ENCODE data around the gene CCM2L. TPM values are rescaled to one million over a fixed set of nuclear protein-coding genes. Genes with fewer than 3 reads are reported as not detected.
A peak's percentile ranks its signal among the peaks of the same experiment; 100 is the strongest.

Gene CCM2L
- total RNA-seq, 1 donor from 2014 or later = not detected

DNA sequence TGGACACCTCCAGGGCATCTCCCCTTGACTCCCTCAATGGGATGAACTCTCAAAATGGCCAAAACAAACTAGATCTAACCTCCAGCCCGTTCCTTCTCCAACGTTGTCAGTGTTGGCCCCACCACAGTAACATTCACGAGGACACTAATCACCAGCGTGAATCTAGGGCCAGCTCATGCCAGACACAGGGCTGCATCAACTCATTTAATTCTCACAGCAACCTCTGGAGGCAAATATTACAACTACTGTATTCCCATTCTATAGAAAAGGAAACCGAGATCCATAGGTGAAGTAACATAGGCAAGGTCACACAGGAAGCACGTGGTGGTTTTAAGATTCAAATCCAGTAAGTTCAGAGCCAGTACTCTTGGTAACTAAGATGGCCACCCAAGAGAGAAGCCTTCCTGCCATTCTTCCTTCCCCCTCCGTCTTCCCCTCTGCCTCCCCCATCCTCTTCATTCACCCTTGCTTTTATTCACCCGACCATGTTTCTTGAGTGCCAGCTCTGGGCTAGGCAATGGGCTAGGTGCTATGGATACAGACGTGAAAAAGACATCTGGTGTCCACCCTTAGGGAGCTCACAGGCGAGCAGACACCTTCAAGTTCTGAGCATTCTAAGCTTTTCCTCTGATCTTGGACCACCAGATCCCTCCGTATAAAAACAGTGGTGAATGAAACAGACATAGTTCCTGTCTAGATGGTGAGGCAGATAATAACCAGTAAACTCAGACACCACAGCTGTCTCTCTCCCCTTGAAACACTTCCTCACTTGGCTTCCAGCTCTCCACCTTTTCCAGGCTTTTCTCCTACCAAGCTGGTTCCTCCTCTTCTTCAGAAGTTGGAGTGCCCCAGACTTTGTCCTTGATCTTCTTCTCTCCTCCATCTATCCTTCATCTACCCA is 9.6 kb downstream of the CCM2L start:
- DNase-seq (ENCODE audit: low spot score) = no peak
- Mint-ChIP-seq H3K27me3 (ENCODE audit: low read depth) (peaks cover 84% of the 10 kb centered on the region), H3K4me1 (ENCODE audit: low read depth) (peaks cover 18% of the 10 kb centered on the region), H3K9me3 (ENCODE audit: low read depth) (no peaks in the 10 kb centered on the region), H3K27ac (ENCODE audit: unreplicated experiment) (no peak overlapping the region), H3K4me3 (ENCODE audit: unreplicated experiment) (peak overlapping the region; percentile 70), H3K36me3 (ENCODE audit: low read depth) (peaks cover 9% of the 10 kb centered on the region)
- TF ChIP-seq, protein P1, sequence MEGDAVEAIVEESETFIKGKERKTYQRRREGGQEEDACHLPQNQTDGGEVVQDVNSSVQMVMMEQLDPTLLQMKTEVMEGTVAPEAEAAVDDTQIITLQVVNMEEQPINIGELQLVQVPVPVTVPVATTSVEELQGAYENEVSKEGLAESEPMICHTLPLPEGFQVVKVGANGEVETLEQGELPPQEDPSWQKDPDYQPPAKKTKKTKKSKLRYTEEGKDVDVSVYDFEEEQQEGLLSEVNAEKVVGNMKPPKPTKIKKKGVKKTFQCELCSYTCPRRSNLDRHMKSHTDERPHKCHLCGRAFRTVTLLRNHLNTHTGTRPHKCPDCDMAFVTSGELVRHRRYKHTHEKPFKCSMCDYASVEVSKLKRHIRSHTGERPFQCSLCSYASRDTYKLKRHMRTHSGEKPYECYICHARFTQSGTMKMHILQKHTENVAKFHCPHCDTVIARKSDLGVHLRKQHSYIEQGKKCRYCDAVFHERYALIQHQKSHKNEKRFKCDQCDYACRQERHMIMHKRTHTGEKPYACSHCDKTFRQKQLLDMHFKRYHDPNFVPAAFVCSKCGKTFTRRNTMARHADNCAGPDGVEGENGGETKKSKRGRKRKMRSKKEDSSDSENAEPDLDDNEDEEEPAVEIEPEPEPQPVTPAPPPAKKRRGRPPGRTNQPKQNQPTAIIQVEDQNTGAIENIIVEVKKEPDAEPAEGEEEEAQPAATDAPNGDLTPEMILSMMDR (IDR thresholded peaks at IDR 0.05) = no peak

DNA sequence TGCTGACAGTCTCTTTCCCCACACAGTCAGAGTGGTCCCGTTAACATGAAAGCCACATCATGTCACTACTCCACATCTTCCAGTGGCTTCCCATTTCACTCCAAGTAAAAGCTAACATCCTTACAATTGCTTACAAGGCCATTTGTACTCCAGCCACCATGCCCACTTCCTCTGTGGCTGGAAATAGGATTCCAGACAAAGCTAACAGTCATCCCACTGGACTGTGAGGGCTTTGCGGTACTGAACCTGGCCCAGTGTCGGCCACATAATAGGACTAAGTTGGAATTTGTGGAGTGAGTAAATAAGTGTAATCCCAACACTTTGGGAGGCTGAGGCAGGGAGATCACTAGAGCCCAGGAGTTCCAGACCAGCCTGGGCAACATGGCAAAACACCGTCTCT is 10.9 kb downstream of the CCM2L start:
- Mint-ChIP-seq H3K27ac (ENCODE audit: unreplicated experiment) (no peak overlapping the region), H3K4me3 (ENCODE audit: unreplicated experiment) (no peak overlapping the region), H3K36me3 (ENCODE audit: low read depth) (peaks cover 9% of the 10 kb centered on the region), H3K4me1 (ENCODE audit: low read depth) (peaks cover 18% of the 10 kb centered on the region), H3K27me3 (ENCODE audit: low read depth) (peaks cover 86% of the 10 kb centered on the region), H3K9me3 (ENCODE audit: low read depth) (no peaks in the 10 kb centered on the region)
- TF ChIP-seq, protein P1 (IDR thresholded peaks at IDR 0.05) = no peak
- no peak for DNase-seq (ENCODE audit: low spot score)

DNA sequence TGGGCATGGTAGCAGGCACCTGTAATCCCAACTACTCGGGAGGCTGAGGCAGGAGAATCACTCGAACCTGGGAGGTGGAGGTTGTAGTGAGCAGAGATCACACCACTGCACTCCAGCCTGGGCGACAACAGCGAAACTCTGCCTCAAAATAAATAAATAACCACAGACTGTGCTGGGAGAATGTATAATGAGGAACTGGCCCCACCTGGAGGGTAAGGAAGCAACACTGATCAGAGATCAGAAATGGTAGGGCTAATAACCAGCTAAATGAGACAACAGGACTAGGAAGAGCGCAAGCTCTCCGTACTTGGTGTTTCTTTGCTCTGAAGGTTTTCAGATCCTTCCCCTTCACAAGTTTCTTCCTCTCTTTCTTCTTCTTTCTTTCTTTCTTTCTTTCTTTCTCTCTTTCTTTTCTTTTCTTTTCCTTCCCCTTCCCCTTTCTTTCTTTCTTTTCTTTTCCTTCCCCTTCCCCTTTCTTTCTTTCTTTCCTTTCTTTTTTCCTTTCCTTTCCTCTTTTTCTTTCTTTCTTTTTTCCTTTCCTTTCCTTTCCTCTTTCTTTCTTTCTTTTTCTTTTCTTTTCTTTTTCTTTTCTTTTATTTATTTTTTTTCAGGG is 14.6 kb downstream of the CCM2L start:
- H3K4me3 Mint-ChIP-seq (ENCODE audit: unreplicated experiment) = no peak overlapping the region
- H3K27me3 Mint-ChIP-seq (ENCODE audit: low read depth) = peaks cover 76% of the 10 kb centered on the region
- peaks cover 5% of the 10 kb centered on the region for H3K4me1 Mint-ChIP-seq (ENCODE audit: low read depth)
- H3K27ac Mint-ChIP-seq (ENCODE audit: unreplicated experiment) = no peak overlapping the region
- peaks cover 7% of the 10 kb centered on the region for H3K36me3 Mint-ChIP-seq (ENCODE audit: low read depth)
- no peak for DNase-seq (ENCODE audit: low spot score)
- TF ChIP-seq, protein P1 (IDR thresholded peaks at IDR 0.05) = no peak
- H3K9me3 Mint-ChIP-seq (ENCODE audit: low read depth) = no peaks in the 10 kb centered on the region

DNA sequence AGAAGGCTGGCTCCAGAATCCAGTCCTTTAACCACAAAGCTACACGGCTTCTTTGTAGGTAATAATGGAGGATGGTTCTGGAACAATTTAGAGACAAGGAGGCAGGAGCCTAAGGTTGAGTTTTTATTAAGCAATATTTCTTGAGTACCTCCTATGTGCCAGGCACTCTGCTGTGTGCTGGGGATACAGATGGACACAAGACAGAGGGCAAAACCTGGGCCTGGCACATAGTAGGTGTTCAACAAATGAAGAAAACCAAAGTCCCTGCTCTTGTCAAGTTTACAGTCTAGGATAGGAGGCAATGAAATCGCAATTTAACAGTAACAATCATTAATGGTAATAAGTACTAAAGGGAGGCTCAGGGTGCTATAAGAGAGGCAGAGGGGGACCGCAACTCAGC is 17.4 kb downstream of the CCM2L start:
- DNase-seq (ENCODE audit: low spot score) = no peak
- no peak overlapping the region for H3K27ac Mint-ChIP-seq (ENCODE audit: unreplicated experiment)
- H3K27me3 Mint-ChIP-seq (ENCODE audit: low read depth) = peaks cover 53% of the 10 kb centered on the region
- TF ChIP-seq, protein P1 (IDR thresholded peaks at IDR 0.05) = no peak
- H3K36me3 Mint-ChIP-seq (ENCODE audit: low read depth) = no peaks in the 10 kb centered on the region
- no peak overlapping the region for H3K4me3 Mint-ChIP-seq (ENCODE audit: unreplicated experiment)
- H3K9me3 Mint-ChIP-seq (ENCODE audit: low read depth) = no peaks in the 10 kb centered on the region
- H3K4me1 Mint-ChIP-seq (ENCODE audit: low read depth) = peaks cover 3% of the 10 kb centered on the region

DNA sequence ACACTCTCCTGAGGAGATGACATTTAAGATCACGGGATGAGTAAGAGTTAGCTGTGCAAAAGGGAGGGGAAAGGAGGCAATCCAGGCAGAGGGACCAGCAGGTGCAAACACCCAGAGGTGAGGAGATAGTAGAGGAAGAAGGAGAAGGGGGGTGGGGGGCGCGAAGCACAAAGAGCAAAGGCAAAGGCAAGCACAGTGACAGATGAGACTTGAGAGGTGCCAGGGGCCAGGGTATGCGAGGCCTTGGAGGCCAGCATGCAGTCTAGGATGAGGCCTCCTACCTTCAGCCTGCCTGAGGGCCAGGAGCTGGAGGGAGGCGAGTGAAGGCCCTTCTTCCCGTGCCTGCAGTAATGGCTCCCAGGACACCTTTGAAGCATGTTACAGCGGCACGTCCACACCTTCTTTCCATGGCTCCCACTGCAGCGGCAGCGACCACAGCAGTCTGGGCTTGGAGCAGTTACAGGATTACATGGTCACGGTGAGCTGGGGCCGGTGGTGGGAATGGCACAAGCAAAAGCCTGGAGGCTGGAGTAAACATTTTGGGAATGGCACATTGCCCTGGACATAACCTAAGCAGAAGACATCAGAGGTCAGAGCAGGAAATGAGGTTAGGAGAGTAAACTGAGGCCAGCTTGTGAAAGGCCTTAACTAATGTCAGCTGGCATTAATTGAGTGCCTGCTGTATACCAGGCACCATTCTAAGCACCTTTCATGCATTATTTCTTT is 18.6 kb downstream of the CCM2L start:
- H3K36me3 Mint-ChIP-seq (ENCODE audit: low read depth) = no peaks in the 10 kb centered on the region
- no peaks in the 10 kb centered on the region for H3K9me3 Mint-ChIP-seq (ENCODE audit: low read depth)
- TF ChIP-seq, protein P1 (IDR thresholded peaks at IDR 0.05) = no peak
- peaks cover 3% of the 10 kb centered on the region for H3K4me1 Mint-ChIP-seq (ENCODE audit: low read depth)
- no peak for DNase-seq (ENCODE audit: low spot score)
- peaks cover 50% of the 10 kb centered on the region for H3K27me3 Mint-ChIP-seq (ENCODE audit: low read depth)
- no peak overlapping the region for H3K4me3 Mint-ChIP-seq (ENCODE audit: unreplicated experiment)
- no peak overlapping the region for H3K27ac Mint-ChIP-seq (ENCODE audit: unreplicated experiment)

Data from chondrocyte (in vitro differentiated cells).